Muscle layer of colon (tissue), 2 donors: Measurements from ENCODE around the gene NCAPD3.

ENCODE experiments used
- H3K27ac ChIP-seq: one replicate; pipeline ENCODE4 v1.7.0; 2013; ENCODE audit warnings: low read depth, mild to moderate bottlenecking, low read length, moderate library complexity
- H3K27me3 ChIP-seq, 2 donors: one replicate each; pipeline ENCODE4 v1.7.0; 2013; ENCODE audit warnings: low read length in 2 of 2, mild to moderate bottlenecking in 2 of 2; ENCODE audit not compliant: insufficient read depth in 2 of 2, control insufficient read depth in 1 of 2
- H3K36me3 ChIP-seq: one replicate; pipeline ENCODE4 v1.7.0; 2013; ENCODE audit warnings: mild to moderate bottlenecking, low read length; ENCODE audit not compliant: insufficient read depth
- H3K4me1 ChIP-seq: one replicate; pipeline ENCODE4 v1.7.0; 2013; ENCODE audit warnings: mild to moderate bottlenecking, low read length; ENCODE audit not compliant: insufficient read depth
- H3K4me3 ChIP-seq, 2 donors: one replicate each; pipeline ENCODE4 v1.7.0; 2013; ENCODE audit warnings: low read length in 2 of 2, low read depth in 1 of 2, mild to moderate bottlenecking in 1 of 2, moderate library complexity in 1 of 2
- H3K9ac ChIP-seq: one replicate; pipeline ENCODE4 v1.7.0; 2013; ENCODE audit warnings: low read length
- H3K9me3 ChIP-seq: one replicate; pipeline ENCODE4 v1.7.0; 2013; ENCODE audit warnings: mild to moderate bottlenecking, low read length
- donor health status: abdominal sarcoma.
- donor health status: Adenocarcinoma of cecum.

NCAPD3 gene

DNA sequence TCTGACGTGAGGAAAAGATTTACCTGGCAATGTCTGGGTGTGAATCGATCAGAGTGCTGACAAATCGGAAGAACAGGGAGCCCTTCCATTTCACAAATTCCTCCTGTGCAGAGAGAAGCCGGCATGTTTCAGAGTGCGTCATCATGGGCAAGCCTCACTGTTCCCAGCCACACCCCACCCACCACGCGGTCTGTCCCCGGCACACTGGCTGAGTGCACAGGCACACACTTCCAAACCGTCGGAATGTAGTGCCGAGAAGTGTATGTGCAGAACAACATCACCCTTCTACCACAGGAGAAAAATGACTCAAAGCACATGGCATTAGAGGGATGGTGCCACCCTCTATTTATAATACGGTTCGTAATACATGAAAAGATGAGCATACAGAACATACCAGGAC lies 47.5 kb downstream of the NCAPD3 start:
- Histone ChIP-seq H3K36me3 (peaks cover 20% of the 10 kb centered on the region), H3K27me3 (no peaks in the 10 kb centered on the region), H3K9ac (no peak overlapping the region), H3K27ac (no peak overlapping the region), H3K9me3 (no peaks in the 10 kb centered on the region), H3K4me3 (no peak overlapping the region), H3K4me1 (no peaks in the 10 kb centered on the region)

DNA sequence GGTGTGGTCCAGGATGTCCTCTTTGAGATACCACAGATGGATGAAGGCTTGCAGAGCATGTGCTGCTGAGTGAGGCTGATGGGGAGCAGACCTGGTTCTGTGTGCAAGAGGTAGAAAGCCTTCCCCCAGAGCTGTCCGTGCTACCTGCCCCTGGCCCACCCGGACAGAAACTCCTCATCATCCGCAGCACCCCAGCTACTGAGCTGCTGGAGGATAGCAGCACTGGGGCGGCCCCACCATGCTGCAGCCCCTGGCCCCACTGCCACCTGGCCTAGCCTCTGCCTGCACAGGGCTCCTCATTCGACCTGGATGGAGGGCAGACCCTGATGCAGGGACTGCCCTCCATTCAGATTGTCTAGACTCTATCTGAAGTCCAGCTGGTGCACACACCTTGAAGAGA lies 50.5 kb downstream of the NCAPD3 start:
- H3K4me1 ChIP-seq = no peaks in the 10 kb centered on the region
- H3K27ac ChIP-seq = no peak overlapping the region
- no peaks in the 10 kb centered on the region for H3K27me3 ChIP-seq
- H3K4me3 ChIP-seq = no peak overlapping the region
- H3K36me3 ChIP-seq = peaks cover 24% of the 10 kb centered on the region
- no peaks in the 10 kb centered on the region for H3K9me3 ChIP-seq
- H3K9ac ChIP-seq = no peak overlapping the region

DNA sequence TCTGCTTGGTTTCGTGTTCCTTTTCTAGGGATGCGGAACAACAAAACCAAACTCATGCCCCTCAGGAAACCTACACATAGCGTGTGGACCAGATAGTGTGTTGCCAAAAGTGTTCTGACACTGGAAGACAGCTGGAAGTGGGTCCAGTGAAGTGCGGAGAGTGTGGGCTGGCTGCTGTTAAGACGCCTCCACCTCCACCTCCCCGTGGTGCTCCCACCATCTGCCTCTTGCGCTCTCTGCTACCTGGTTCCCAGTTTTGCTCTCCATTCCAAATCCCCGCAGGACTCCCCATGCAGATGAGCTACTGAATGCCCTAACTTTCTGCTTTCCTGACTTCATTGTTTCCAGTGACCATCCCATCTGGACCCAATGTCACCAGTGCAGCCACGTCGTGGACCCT lies 51.8 kb downstream of the NCAPD3 start:
- Histone ChIP-seq H3K9me3 (no peaks in the 10 kb centered on the region), H3K36me3 (peaks cover 16% of the 10 kb centered on the region), H3K4me3 (no peak overlapping the region), H3K4me1 (no peaks in the 10 kb centered on the region), H3K9ac (no peak overlapping the region), H3K27me3 (no peaks in the 10 kb centered on the region), H3K27ac (no peak overlapping the region)

- H3K4me3 ChIP-seq = no peak overlapping the region
- no peaks in the 10 kb centered on the region for H3K9me3 ChIP-seq
- peaks cover 6% of the 10 kb centered on the region for H3K36me3 ChIP-seq
- no peaks in the 10 kb centered on the region for H3K4me1 ChIP-seq
- no peak overlapping the region for H3K9ac ChIP-seq
- H3K27me3 ChIP-seq = no peaks in the 10 kb centered on the region
- H3K27ac ChIP-seq = no peak overlapping the region
Measured at GRCh38 chr11:134170919-134171281, 52.9 kb downstream of the NCAPD3 start.

DNA sequence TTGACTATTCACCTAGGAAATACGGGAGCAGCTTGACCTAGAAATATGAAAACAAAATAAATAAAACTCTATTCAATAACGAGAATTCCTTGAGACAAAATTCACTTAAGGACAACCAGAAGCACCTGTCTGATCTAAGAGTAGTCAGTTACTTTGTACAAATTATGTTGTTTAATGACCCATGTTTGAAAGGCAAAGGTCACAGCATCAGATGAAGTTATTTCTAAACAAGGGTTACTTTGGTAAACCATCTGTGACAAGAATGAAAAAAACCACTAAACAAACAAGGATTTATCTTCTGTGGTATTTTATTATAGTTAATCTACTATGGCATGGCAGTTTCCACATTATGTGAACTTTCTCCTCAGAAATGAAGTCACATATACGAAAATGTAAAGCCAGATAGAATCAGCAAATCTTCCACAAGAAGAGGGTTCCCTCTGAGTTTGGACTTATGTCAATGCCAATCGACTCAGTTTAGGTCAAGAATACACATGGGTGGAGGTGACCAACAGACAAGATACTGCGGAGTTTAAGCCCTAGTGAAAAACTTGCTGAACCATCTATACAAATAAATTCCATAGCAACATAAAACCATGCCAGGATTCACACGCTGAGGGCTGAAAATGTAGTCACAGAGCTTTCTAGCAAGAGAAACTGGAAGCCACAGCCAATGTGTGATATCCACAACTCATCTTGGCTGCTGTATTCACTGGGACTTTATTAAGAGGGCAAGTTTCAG lies 53.4 kb downstream of the NCAPD3 start:
- no peaks in the 10 kb centered on the region for H3K4me1 ChIP-seq
- H3K36me3 ChIP-seq = peaks cover 8% of the 10 kb centered on the region
- no peak overlapping the region for H3K4me3 ChIP-seq
- H3K27ac ChIP-seq = no peak overlapping the region
- H3K9me3 ChIP-seq = no peaks in the 10 kb centered on the region
- no peaks in the 10 kb centered on the region for H3K27me3 ChIP-seq
- H3K9ac ChIP-seq = no peak overlapping the region

DNA sequence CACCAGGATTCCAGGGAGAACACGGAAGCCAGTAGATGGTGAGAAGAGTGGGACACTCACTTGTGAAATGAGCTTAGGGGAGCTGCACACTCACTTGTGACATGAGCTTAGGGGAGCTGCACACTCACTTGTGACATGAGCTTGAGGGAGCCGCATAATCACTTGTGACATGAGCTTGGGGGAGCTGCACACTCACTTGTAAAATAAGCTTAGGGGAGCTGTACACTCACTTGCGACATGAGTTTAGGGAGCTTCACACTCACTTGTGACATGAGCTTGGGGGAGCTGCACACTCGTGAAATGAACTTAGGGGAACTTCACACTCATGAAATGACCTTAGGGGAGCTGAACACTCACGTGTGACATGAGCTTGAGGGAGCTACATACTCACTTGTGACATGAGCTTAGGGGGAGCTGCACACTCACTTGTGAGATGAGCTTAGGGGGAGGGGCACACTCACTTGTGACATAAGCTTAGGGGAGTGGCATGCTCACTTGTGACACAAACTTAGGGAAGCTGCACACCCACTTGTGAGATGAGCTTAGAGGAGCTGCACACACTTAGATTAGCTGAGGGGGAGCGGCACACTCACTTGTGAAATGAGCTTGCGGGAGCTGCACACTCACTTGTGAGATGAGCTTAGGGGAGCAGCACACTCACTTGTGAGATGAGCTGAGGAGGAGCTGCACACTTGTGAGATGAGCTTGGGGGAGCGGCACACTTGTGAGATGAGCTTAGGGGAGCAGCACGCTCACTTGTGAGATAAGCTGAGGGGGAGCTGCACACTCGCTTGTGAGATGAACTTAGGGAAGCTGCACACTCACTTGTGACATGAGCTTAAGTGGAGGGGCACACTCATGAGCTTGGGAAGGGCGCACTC lies 59.0 kb downstream of the NCAPD3 start:
- H3K36me3 ChIP-seq = peaks cover 32% of the 10 kb centered on the region
- no peak overlapping the region for H3K4me3 ChIP-seq
- no peaks in the 10 kb centered on the region for H3K4me1 ChIP-seq
- H3K27ac ChIP-seq = no peak overlapping the region
- no peaks in the 10 kb centered on the region for H3K9me3 ChIP-seq
- no peak overlapping the region for H3K9ac ChIP-seq
- no peaks in the 10 kb centered on the region for H3K27me3 ChIP-seq

- no peaks in the 10 kb centered on the region for H3K4me1 ChIP-seq
- H3K27ac ChIP-seq = no peak overlapping the region
- H3K9ac ChIP-seq = no peak overlapping the region
- H3K9me3 ChIP-seq = no peaks in the 10 kb centered on the region
- H3K27me3 ChIP-seq = no peaks in the 10 kb centered on the region
- no peak overlapping the region for H3K4me3 ChIP-seq
- H3K36me3 ChIP-seq = peaks cover 38% of the 10 kb centered on the region
Measured at GRCh38 chr11:134159652-134160051, 64.1 kb downstream of the NCAPD3 start.

DNA sequence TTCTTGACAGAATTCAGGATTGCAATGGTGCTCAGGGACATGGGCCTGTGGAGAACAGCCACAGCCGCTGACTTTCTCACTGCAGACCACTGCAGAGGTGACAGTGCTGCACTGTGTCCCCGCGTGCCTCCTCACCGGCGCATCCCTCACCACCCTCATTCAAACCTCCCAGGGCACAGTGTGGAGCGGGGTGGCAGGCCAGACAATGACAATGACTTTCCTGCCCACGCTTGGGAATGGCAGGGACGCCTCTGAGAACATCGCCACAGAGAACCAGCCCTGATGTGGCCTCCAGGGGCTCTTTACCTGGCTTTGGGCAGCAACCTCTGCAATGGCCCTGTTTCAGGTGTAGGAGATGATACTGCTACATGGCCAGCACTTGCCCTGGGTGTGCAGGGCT lies 65.7 kb downstream of the NCAPD3 start:
- Histone ChIP-seq H3K9me3 (no peaks in the 10 kb centered on the region), H3K9ac (no peak overlapping the region), H3K4me3 (no peak overlapping the region), H3K36me3 (peaks cover 36% of the 10 kb centered on the region), H3K27ac (no peak overlapping the region), H3K27me3 (no peaks in the 10 kb centered on the region), H3K4me1 (no peaks in the 10 kb centered on the region)

DNA sequence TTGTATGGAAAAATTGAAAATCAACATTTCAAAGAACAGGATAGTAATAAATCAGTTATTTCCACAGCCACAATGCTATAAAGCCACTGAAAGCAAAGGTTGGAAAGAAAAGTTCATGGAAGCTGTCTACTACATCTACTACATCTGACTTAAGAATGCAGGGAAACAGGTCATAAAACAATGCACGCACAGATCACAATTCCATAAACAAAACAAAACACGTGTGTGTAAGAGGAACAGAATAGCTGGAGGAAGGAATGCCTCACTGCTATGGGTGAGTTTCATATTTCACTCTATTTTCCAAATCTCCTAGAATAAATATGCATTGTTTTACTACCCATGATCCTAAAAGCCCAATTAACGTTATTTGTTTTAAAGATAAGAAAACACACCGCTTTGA lies 66.3 kb downstream of the NCAPD3 start:
- H3K27me3 ChIP-seq = no peaks in the 10 kb centered on the region
- peaks cover 40% of the 10 kb centered on the region for H3K36me3 ChIP-seq
- H3K9ac ChIP-seq = no peak overlapping the region
- H3K4me3 ChIP-seq = no peak overlapping the region
- H3K4me1 ChIP-seq = no peaks in the 10 kb centered on the region
- no peak overlapping the region for H3K27ac ChIP-seq
- no peaks in the 10 kb centered on the region for H3K9me3 ChIP-seq

GRCh38 chr11:134155946-134156865 lies 67.6 kb downstream of the NCAPD3 start:
- Histone ChIP-seq H3K9ac (no peak overlapping the region), H3K27ac (no peak overlapping the region), H3K4me3 (no peak overlapping the region), H3K4me1 (no peaks in the 10 kb centered on the region), H3K27me3 (no peaks in the 10 kb centered on the region), H3K36me3 (peaks cover 44% of the 10 kb centered on the region), H3K9me3 (no peaks in the 10 kb centered on the region)

- H3K9me3 ChIP-seq = no peaks in the 10 kb centered on the region
- H3K27me3 ChIP-seq = no peaks in the 10 kb centered on the region
- no peak overlapping the region for H3K27ac ChIP-seq
- H3K36me3 ChIP-seq = peaks cover 46% of the 10 kb centered on the region
- H3K4me1 ChIP-seq = no peaks in the 10 kb centered on the region
- no peak overlapping the region for H3K4me3 ChIP-seq
- no peak overlapping the region for H3K9ac ChIP-seq
Measured at GRCh38 chr11:134155456-134155855, 68.3 kb downstream of the NCAPD3 start.
